Measurements from ENCODE around the gene MYO15A. TPM values are rescaled to one million over a fixed set of nuclear protein-coding genes. Genes with fewer than 3 reads are reported as not detected.

Gene MYO15A
- total RNA-seq, 1 donor from 2014 or later, result 2.0 TPM

- Histone ChIP-seq H3K27me3 (no peaks in the 10 kb centered on the region), H3K9me3 (no peaks in the 10 kb centered on the region), H3K27ac (peak overlapping the region; percentile 8 to 63), H3K4me1 (peaks cover 27 to 42% of the 10 kb centered on the region in 2 donors), H3K4me3 (peak overlapping the region in 1 of 2 donors; percentile 34), H3K36me3 (peaks cover 19 to 20% of the 10 kb centered on the region in 2 donors)
- intact Hi-C loops (cut with DNase I), result no loop called here
- no peak for DNase-seq (ENCODE audit: low spot score in 2 of 2)
- no peak for TF ChIP-seq CTCF (IDR thresholded peaks at IDR 0.05)
Measured at GRCh38 chr17:18191236-18191667, 82.7 kb downstream of the MYO15A start.

GRCh38 chr17:18191967-18192366, 83.4 kb downstream of the MYO15A start:
- Histone ChIP-seq H3K9me3 (no peaks in the 10 kb centered on the region), H3K4me1 (peaks cover 21 to 43% of the 10 kb centered on the region in 2 donors), H3K27ac (peak overlapping the region in 1 of 2 donors; percentile 63), H3K36me3 (peaks cover 26 to 28% of the 10 kb centered on the region in 2 donors), H3K4me3 (no peak overlapping the region), H3K27me3 (no peaks in the 10 kb centered on the region)
- TF ChIP-seq CTCF (IDR thresholded peaks at IDR 0.05), result peak in 1 of 3 experiments; percentile 11
- no peak for DNase-seq (ENCODE audit: low spot score in 2 of 2)
- intact Hi-C loops (cut with DNase I), result no loop called here

- no peaks in the 10 kb centered on the region for H3K9me3 ChIP-seq
- no peak overlapping the region for H3K4me3 ChIP-seq
- peaks cover 20 to 29% of the 10 kb centered on the region in 2 donors for H3K4me1 ChIP-seq
- H3K36me3 ChIP-seq, result peaks cover 40 to 49% of the 10 kb centered on the region in 2 donors
- TF ChIP-seq CTCF (IDR thresholded peaks at IDR 0.05), result no peak
- no peak overlapping the region for H3K27ac ChIP-seq
- intact Hi-C loops (cut with DNase I), result no loop called here
- no peak for DNase-seq (ENCODE audit: low spot score in 2 of 2)
- no peaks in the 10 kb centered on the region for H3K27me3 ChIP-seq
Measured at GRCh38 chr17:18194394-18194793, 85.8 kb downstream of the MYO15A start.

- Histone ChIP-seq H3K36me3 (peaks cover 40 to 52% of the 10 kb centered on the region in 2 donors), H3K9me3 (no peaks in the 10 kb centered on the region), H3K27me3 (no peaks in the 10 kb centered on the region), H3K4me1 (peaks cover 19 to 26% of the 10 kb centered on the region in 2 donors), H3K4me3 (no peak overlapping the region), H3K27ac (no peak overlapping the region)
- intact Hi-C loops (cut with DNase I), result no loop called here
- no peak for TF ChIP-seq CTCF (IDR thresholded peaks at IDR 0.05)
- DNase-seq (ENCODE audit: low spot score in 2 of 2), result no peak
Measured at GRCh38 chr17:18194804-18195203, 86.2 kb downstream of the MYO15A start.

- DNase-seq (ENCODE audit: low spot score in 2 of 2), result no peak
- Histone ChIP-seq H3K4me1 (peaks cover 16 to 24% of the 10 kb centered on the region in 2 donors), H3K27ac (no peak overlapping the region), H3K36me3 (peaks cover 40 to 52% of the 10 kb centered on the region in 2 donors), H3K27me3 (no peaks in the 10 kb centered on the region), H3K9me3 (no peaks in the 10 kb centered on the region), H3K4me3 (no peak overlapping the region)
- intact Hi-C loops (cut with DNase I), result no loop called here
- no peak for TF ChIP-seq CTCF (IDR thresholded peaks at IDR 0.05)
Measured at GRCh38 chr17:18195246-18195645, 86.7 kb downstream of the MYO15A start.
